Osteoblast (primary cell): ENCODE results near the gene ZC3H18. TPM values are rescaled to one million over a fixed set of nuclear protein-coding genes. Genes with fewer than 3 reads are reported as not detected.

Experiments
- DNase-seq: peaks from one replicate; pipeline ENCODE4 v3.0.0; 2011; ENCODE audit warnings: low spot score, mixed read lengths; ENCODE audit not compliant: insufficient read length; ENCODE audit errors: missing footprints
- H2AFZ ChIP-seq: 2 replicates; pipeline ENCODE4 v1.6.0; 2011; ENCODE audit warnings: mild to moderate bottlenecking, low read length
- H3K27ac ChIP-seq: 2 replicates; pipeline ENCODE4 v1.5.1; 2011; ENCODE audit warnings: mild to moderate bottlenecking, low read depth, low read length, moderate library complexity
- H3K27me3 ChIP-seq: 2 replicates; pipeline ENCODE4 v1.6.0; 2012; ENCODE audit warnings: mild to moderate bottlenecking, control low read depth, inconsistent platforms, low read length, moderate library complexity; ENCODE audit not compliant: insufficient read depth
- H3K36me3 ChIP-seq: 2 replicates; pipeline ENCODE4 v1.5.1; 2011; ENCODE audit warnings: mild to moderate bottlenecking, low read length, control low read depth, moderate library complexity; ENCODE audit not compliant: insufficient read depth
- H3K4me1 ChIP-seq: 2 replicates; pipeline ENCODE4 v1.5.1; 2011; ENCODE audit warnings: mild to moderate bottlenecking, low read length, control low read depth, moderate library complexity; ENCODE audit not compliant: insufficient read depth
- H3K4me2 ChIP-seq: 2 replicates; pipeline ENCODE4 v1.6.0; 2011; ENCODE audit warnings: mild to moderate bottlenecking, low read length; ENCODE audit not compliant: insufficient read depth
- H3K4me3 ChIP-seq: fragments of 200-600 bp; sonication (generic); 3 replicates; pipeline ENCODE4 v1.5.1; 2012; ENCODE audit warnings: mild to moderate bottlenecking, low read length, inconsistent platforms; ENCODE audit not compliant: insufficient read depth
- H3K79me2 ChIP-seq: 2 replicates; pipeline ENCODE4 v1.6.0; 2012; ENCODE audit warnings: mild to moderate bottlenecking, low read length, control low read depth, inconsistent platforms; ENCODE audit not compliant: insufficient read depth
- H3K9me3 ChIP-seq: 2 replicates; pipeline ENCODE4 v1.5.1; 2011; ENCODE audit warnings: low read depth, low read length, control low read depth
- H4K20me1 ChIP-seq: 2 replicates; pipeline ENCODE4 v1.6.0; 2012; ENCODE audit warnings: mild to moderate bottlenecking, low read length, control low read depth; ENCODE audit not compliant: insufficient read depth
- CTCF ChIP-seq: IDR thresholded peaks from 2 replicates; pipeline ENCODE4 v1.5.1; 2011; ENCODE audit warnings: mild to moderate bottlenecking, low read depth, low read length, moderate library complexity; ENCODE audit errors: extremely low read depth
- total RNA-seq: library from RNA; depleted of rRNA; stranded (reverse); fragments of >200 nt; gene quantifications from 2 replicates; pipeline ENCODE4 v1.2.3, GENCODE V29; 2012

The ZC3H18 gene
- total RNA-seq, 1 donor = 10.9 TPM

GRCh38 chr16:88558457-88559442, 11.5 kb upstream of the ZC3H18 start:
- H3K4me1 ChIP-seq = no peaks in the 10 kb centered on the region
- H3K27me3 ChIP-seq = peaks cover 21% of the 10 kb centered on the region
- no peak overlapping the region for H3K27ac ChIP-seq
- H3K36me3 ChIP-seq = no peaks in the 10 kb centered on the region
- H3K4me2 ChIP-seq = no peak overlapping the region
- no peaks in the 10 kb centered on the region for H3K79me2 ChIP-seq
- H3K4me3 ChIP-seq = no peak overlapping the region
- TF ChIP-seq CTCF = peak; percentile 53
- no peaks in the 10 kb centered on the region for H3K9me3 ChIP-seq
- DNase-seq = peak; percentile 92
- peaks cover 8% of the 10 kb centered on the region for H4K20me1 ChIP-seq
- no peak overlapping the region for H2AFZ ChIP-seq

- Histone ChIP-seq H3K27me3 (peaks cover 7% of the 10 kb centered on the region), H3K79me2 (no peaks in the 10 kb centered on the region), H3K9me3 (no peaks in the 10 kb centered on the region), H3K4me3 (no peak overlapping the region), H3K4me1 (peaks cover under 1% of the 10 kb centered on the region), H3K36me3 (no peaks in the 10 kb centered on the region), H2AFZ (no peak overlapping the region), H4K20me1 (peaks cover 8% of the 10 kb centered on the region), H3K4me2 (no peak overlapping the region), H3K27ac (no peak overlapping the region)
- DNase-seq = no peak
- no peak for TF ChIP-seq CTCF
Measured at GRCh38 chr16:88560714-88561484, 9.3 kb upstream of the ZC3H18 start.

- DNase-seq = peak; percentile 97
- H3K27me3 ChIP-seq = peaks cover under 1% of the 10 kb centered on the region
- H4K20me1 ChIP-seq = peaks cover 8% of the 10 kb centered on the region
- peaks cover 6% of the 10 kb centered on the region for H3K4me1 ChIP-seq
- no peaks in the 10 kb centered on the region for H3K9me3 ChIP-seq
- no peaks in the 10 kb centered on the region for H3K36me3 ChIP-seq
- TF ChIP-seq CTCF = peak; percentile 63
- no peak overlapping the region for H3K27ac ChIP-seq
- H3K79me2 ChIP-seq = no peaks in the 10 kb centered on the region
- peak overlapping the region; percentile 93 for H2AFZ ChIP-seq
- H3K4me2 ChIP-seq = peak overlapping the region; percentile 87
- peak overlapping the region; percentile 71 for H3K4me3 ChIP-seq
Measured at GRCh38 chr16:88561485-88562359, 8.5 kb upstream of the ZC3H18 start.
